HCT116 (cell line): ENCODE data around the gene CAPZB. TPM values are rescaled to one million over a fixed set of nuclear protein-coding genes. Genes with fewer than 3 reads are reported as not detected.

Experiments used
- ATAC-seq: fragments of 200-7000 bp; cut with Tn5 transposase; 2 replicates; pipeline ENCODE4 v1.9.1; 2020; ENCODE audit warnings: mild to moderate bottlenecking, moderate library complexity
- BruUV-seq: library from RNA; stranded (reverse); fragments of 400-500 nt; replicated peaks from 2 replicates; lab custom pipeline; 2021; lab: Mats Ljungman, UMichigan
- CTCF ChIA-PET: fragments of 300-600 bp; sonication (Branson Sonifier 250); formaldehyde crosslinking; loops from one replicate; lab custom pipeline; 2021; ENCODE audit warnings: antibody characterized with exemption; lab: Charles Lee
- POLR2A ChIA-PET: fragments of 300-600, 350-600 bp; sonication (Branson Sonifier 250); formaldehyde crosslinking; loops from one replicate; lab custom pipeline; 2021; ENCODE audit warnings: antibody characterized with exemption; lab: Charles Lee
- RAD21 ChIA-PET, 2 experiments: fragments of 300-600 bp; sonication (Branson Sonifier 250); formaldehyde crosslinking; loops; one replicate each; lab custom pipeline; 2023; ENCODE audit warnings: low total read pairs in 2 of 2; ENCODE audit not compliant: uncharacterized antibody in 2 of 2, unreplicated experiment in 2 of 2, low non-redundant PET in 1 of 2; lab: Charles Lee
- DNase-seq: peaks from one replicate; pipeline ENCODE4 v3.0.0-alpha.2; 2010; ENCODE audit warnings: low read depth, low spot score
- H2AFZ ChIP-seq: fragments of 200-600 bp; shearing (Covaris generic), sonication (generic); 2 replicates; pipeline ENCODE4 v1.6.1; 2017; ENCODE audit warnings: low read depth, mixed run types, mixed read lengths, antibody characterized with exemption, low read length; ENCODE audit not compliant: poor library complexity, severe bottlenecking
- H3K27ac ChIP-seq: 2 replicates; pipeline ENCODE4 v1.5.1; 2012; ENCODE audit warnings: low read depth, low read length
- H3K27me3 ChIP-seq: fragments of 200-600 bp; sonication (generic); 2 replicates; pipeline ENCODE4 v1.6.1; 2016; ENCODE audit warnings: mixed run types, low read length, mixed read lengths; ENCODE audit not compliant: insufficient read depth
- H3K36me3 ChIP-seq, 2 experiments: fragments of 200-500 bp in 1 of 2; fragments of 200-600 bp in 1 of 2; sonication (Bioruptor generic) in 1 of 2; sonication (generic) in 1 of 2; 2 replicates each; pipeline versions ENCODE4 v1.5.1 to v1.6.1; 2014 to 2016; ENCODE audit warnings: low read length in 2 of 2, inconsistent platforms in 1 of 2, mixed read lengths in 1 of 2, mixed run types in 1 of 2; ENCODE audit not compliant: insufficient read depth in 2 of 2, control insufficient read depth in 1 of 2
- H3K4me1 ChIP-seq, 2 experiments: fragments of 200-600 bp in 1 of 2; sonication (generic) in 1 of 2; 2 replicates each; pipeline versions ENCODE4 v1.5.1 to v1.6.1; 2012 to 2017; ENCODE audit warnings: low read length in 2 of 2, inconsistent platforms in 1 of 2, mild to moderate bottlenecking in 1 of 2, mixed read lengths in 1 of 2, mixed run types in 1 of 2, moderate library complexity in 1 of 2; ENCODE audit not compliant: insufficient read depth in 2 of 2, control insufficient read depth in 1 of 2
- H3K4me2 ChIP-seq: fragments of 200-600 bp; sonication (generic); 2 replicates; pipeline ENCODE4 v1.6.1; 2017; ENCODE audit warnings: mixed run types, low read length, mixed read lengths
- H3K4me3 ChIP-seq, 2 experiments: fragments of 200-600 bp in 1 of 2; sonication (generic) in 1 of 2; replicated peaks in 1 of 2; 2 replicates each; pipeline ENCODE4 v1.5.1; 2011 to 2016; ENCODE audit warnings: low read length in 2 of 2, control low read depth in 1 of 2, low read depth in 1 of 2, mild to moderate bottlenecking in 1 of 2, mixed read lengths in 1 of 2, mixed run types in 1 of 2
- H3K79me2 ChIP-seq: fragments of 200-600 bp; sonication (generic); 2 replicates; pipeline ENCODE4 v1.6.1; 2017; ENCODE audit warnings: mild to moderate bottlenecking, mixed run types, low read length, moderate library complexity, mixed read lengths; ENCODE audit not compliant: insufficient read depth
- H3K9ac ChIP-seq: fragments of 200-600 bp; sonication (generic); 2 replicates; pipeline ENCODE4 v1.6.1; 2016; ENCODE audit warnings: low read length, mixed read lengths
- H3K9me2 ChIP-seq: fragments of 200-600 bp; sonication (generic), shearing (Covaris generic); 2 replicates; pipeline ENCODE4 v1.6.1; 2017; ENCODE audit warnings: mixed run types, mild to moderate bottlenecking, moderate library complexity; ENCODE audit not compliant: insufficient read depth
- H3K9me3 ChIP-seq, 2 experiments: fragments of 200-500 bp in 1 of 2; fragments of 200-600 bp in 1 of 2; sonication (Bioruptor generic) in 1 of 2; sonication (generic) in 1 of 2; 2 replicates each; pipeline ENCODE4 v1.6.1; 2014 to 2017; ENCODE audit warnings: low read length in 2 of 2, mixed read lengths in 2 of 2, inconsistent platforms in 1 of 2, low read depth in 1 of 2, mild to moderate bottlenecking in 1 of 2, mixed run types in 1 of 2, moderate library complexity in 1 of 2; ENCODE audit not compliant: control insufficient read depth in 1 of 2, insufficient read depth in 1 of 2
- H4K20me1 ChIP-seq: fragments of 200-600 bp; sonication (generic), shearing (Covaris generic); 2 replicates; pipeline ENCODE4 v1.6.1; 2017; ENCODE audit warnings: mixed run types, mild to moderate bottlenecking, moderate library complexity; ENCODE audit not compliant: insufficient read depth
- ATF3 ChIP-seq: IDR thresholded peaks from 2 replicates; pipeline ENCODE4 v1.6.1; 2012
- CEBPB ChIP-seq: IDR thresholded peaks from 2 replicates; pipeline ENCODE4 v1.6.1; 2012; ENCODE audit warnings: low read depth
- CTCF ChIP-seq, 3 experiments: fragments of 200-600 bp in 1 of 3; sonication (generic) in 1 of 3; IDR thresholded peaks in 2 of 3; conservative IDR thresholded peaks in 1 of 3; 2 replicates each; pipeline ENCODE4 v1.5.1; 2012 to 2017; ENCODE audit warnings: low read depth in 2 of 3, low read length in 2 of 3, antibody characterized with exemption in 1 of 3, borderline replicate concordance in 1 of 3, control low read depth in 1 of 3, mild to moderate bottlenecking in 1 of 3, mixed read lengths in 1 of 3, mixed run types in 1 of 3, moderate library complexity in 1 of 3; ENCODE audit not compliant: insufficient read depth in 1 of 3
- EZH2 ChIP-seq: fragments of 200-600 bp; sonication (generic); IDR thresholded peaks from 2 replicates; pipeline ENCODE4 v1.6.1; 2017; ENCODE audit warnings: antibody characterized with exemption, mixed run types
- JUND ChIP-seq: IDR thresholded peaks from 2 replicates; pipeline ENCODE4 v1.6.1; 2012
- POLR2AphosphoS5 ChIP-seq: IDR thresholded peaks from 2 replicates; pipeline ENCODE4 v1.6.1; 2011; ENCODE audit warnings: mild to moderate bottlenecking, low read depth, low read length, moderate library complexity
- intact Hi-C: fragments of 100-400 bp; cut with micrococcal nuclease; formaldehyde crosslinking; loops from 2 replicates; pipeline ENCODE4 v1.10.0; 2022
- total RNA-seq: library from RNA; stranded (reverse); gene quantifications from one replicate; pipeline ENCODE4 v1.2.1, GENCODE V29; 2021; ENCODE audit not compliant: unreplicated experiment
- TF ChIP-seq, protein P1 (sequence below): IDR thresholded peaks from 2 replicates; pipeline ENCODE4 v1.6.1; 2012

Gene CAPZB
- total RNA-seq, 1 experiment from 2014 or later, result 203 TPM

GRCh38 chr1:19401535-19401889, 83.8 kb downstream of the CAPZB start:
- RAD21 ChIA-PET, result no interaction called here
- no peaks in the 10 kb centered on the region; the same call in 1 of the 2 replicates for H4K20me1 ChIP-seq
- no peak overlapping the region for H3K27ac ChIP-seq
- no peaks in the 10 kb centered on the region for H3K27me3 ChIP-seq
- no peak overlapping the region for H3K4me2 ChIP-seq
- H2AFZ ChIP-seq, result no peak overlapping the region
- no peak overlapping the region for H3K9ac ChIP-seq
- H3K4me1 ChIP-seq, result peaks cover 0 to 7% of the 10 kb centered on the region in 2 experiments; a peak in 1 of 4 replicates
- CTCF ChIA-PET, result interaction anchor here (2.1 kb wide), 1 partner anchor 181 kb away, joined by 5 read pairs; no protein-coding TSS in a partner anchor
- H3K4me3 ChIP-seq, result no peak overlapping the region
- TF ChIP-seq CEBPB (no peak), CTCF (IDR thresholded peaks at IDR 0.05 in 2 of 3, conservative IDR thresholded peaks at IDR 0.05 in 1 of 3; ENCODE audit: borderline replicate concordance in 1 of 3, insufficient read depth in 1 of 3, low read depth in 2 of 3, low read length in 2 of 3) (no peak), JUND (no peak)
- TF ChIP-seq, protein P1, sequence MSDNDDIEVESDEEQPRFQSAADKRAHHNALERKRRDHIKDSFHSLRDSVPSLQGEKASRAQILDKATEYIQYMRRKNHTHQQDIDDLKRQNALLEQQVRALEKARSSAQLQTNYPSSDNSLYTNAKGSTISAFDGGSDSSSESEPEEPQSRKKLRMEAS, result no peak
- no peak for DNase-seq
- no peaks in the 10 kb centered on the region for H3K9me3 ChIP-seq
- no peaks in the 10 kb centered on the region for H3K9me2 ChIP-seq
- no peak for ATAC-seq
- H3K79me2 ChIP-seq, result peaks cover 49% of the 10 kb centered on the region; the same call in 1 of the 2 replicates
- BruUV-seq, result no TSS peak
- POLR2A ChIA-PET, result no interaction called here
- intact Hi-C loops, result no loop called here
- no peaks in the 10 kb centered on the region for H3K36me3 ChIP-seq

GRCh38 chr1:19400875-19401534, 84.3 kb downstream of the CAPZB start:
- Histone ChIP-seq H4K20me1 (no peaks in the 10 kb centered on the region; the same call in 1 of the 2 replicates), H3K9me2 (no peaks in the 10 kb centered on the region), H2AFZ (no peak overlapping the region), H3K79me2 (peaks cover 49% of the 10 kb centered on the region; the same call in 1 of the 2 replicates), H3K4me1 (peaks cover 0 to 7% of the 10 kb centered on the region in 2 experiments; a peak in 1 of 4 replicates), H3K36me3 (no peaks in the 10 kb centered on the region), H3K27ac (no peak overlapping the region), H3K9me3 (no peaks in the 10 kb centered on the region), H3K4me3 (no peak overlapping the region), H3K27me3 (no peaks in the 10 kb centered on the region), H3K4me2 (no peak overlapping the region), H3K9ac (no peak overlapping the region)
- ChIA-PET CTCF (interaction anchor here (2.1 kb wide), 1 partner anchor 181 kb away, joined by 5 read pairs; no protein-coding TSS in a partner anchor), POLR2A (no interaction called here), RAD21 (no interaction called here)
- no peak for TF ChIP-seq POLR2AphosphoS5
- TF ChIP-seq, protein P1, result no peak
- TF ChIP-seq EZH2, result no peak
- TF ChIP-seq ATF3, result no peak
- no TSS peak for BruUV-seq
- ATAC-seq (no peak), DNase-seq (no peak)
- intact Hi-C loops, result no loop called here
